Glomerular visceral epithelial cell (primary cell): Measurements from ENCODE around the gene MUC13.
A peak's percentile ranks its signal among the peaks of the same experiment; 100 is the strongest.

Experiments used
- DNase-seq: peaks from one replicate; pipeline ENCODE4 v3.0.0-alpha.2; 2016; ENCODE audit errors: extremely low spot score

Gene MUC13

DNA sequence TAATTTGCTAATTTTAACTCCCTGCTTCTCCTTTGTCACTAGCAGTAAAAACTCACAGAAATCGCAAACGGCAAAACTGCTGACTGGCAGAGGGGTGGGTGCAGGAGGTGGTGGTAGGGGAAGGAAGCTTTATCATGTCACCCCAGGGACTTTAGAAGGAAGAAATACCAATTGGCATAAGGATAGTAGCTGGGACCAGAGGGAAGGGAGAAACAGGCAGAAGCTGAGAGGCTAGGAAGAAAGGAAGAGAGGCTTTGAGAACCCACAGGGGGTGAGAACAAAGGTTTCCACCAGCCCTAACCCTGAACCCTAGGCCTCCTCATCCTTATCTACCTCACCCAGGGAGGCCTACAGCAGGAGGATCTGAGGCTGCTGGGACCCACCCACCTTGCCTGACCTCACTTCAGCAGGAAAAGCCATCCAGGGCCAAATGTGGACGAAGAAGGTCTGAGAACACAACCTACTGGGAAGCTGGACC, 58.1 kb downstream of the MUC13 start:
- DNase-seq = no peak

DNA sequence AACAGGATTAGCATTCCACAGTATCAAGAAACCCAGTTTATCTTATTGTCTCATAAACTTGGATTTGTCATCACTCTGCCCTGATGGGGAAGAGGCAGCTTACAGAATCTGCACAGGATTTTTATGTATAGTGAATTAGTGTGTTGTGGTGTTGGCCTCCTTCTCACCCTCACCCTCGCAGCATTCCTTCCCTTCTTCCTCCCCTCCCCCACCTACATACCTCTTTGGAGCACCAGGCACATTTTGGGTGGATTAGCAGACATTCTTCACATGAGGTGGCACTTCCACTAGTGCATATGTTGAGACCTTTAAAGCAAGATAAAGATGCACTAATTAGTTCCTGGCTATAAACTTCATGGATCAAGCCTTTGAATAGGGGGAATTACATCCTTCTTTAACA, 61.3 kb downstream of the MUC13 start:
- DNase-seq = no peak

DNA sequence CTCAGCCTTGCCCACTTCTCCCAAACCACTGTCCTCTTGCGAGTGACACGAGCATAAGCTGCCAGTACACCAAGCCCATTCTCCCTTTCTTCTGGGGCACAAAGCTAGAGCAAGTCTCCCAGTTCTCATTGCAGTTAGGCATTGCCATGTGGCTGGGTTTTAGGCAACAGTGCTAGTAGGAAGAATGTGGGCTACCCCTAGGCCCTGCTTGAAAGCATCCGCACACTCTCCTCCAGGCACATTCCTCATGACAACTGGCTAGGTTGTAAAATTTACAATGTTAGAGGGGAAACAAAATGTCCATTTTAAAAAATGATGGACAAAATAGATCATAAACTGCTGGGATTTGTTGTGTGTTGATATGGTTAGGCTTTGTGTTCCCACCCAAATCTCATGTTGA, 67.0 kb downstream of the MUC13 start:
- no peak for DNase-seq

DNA sequence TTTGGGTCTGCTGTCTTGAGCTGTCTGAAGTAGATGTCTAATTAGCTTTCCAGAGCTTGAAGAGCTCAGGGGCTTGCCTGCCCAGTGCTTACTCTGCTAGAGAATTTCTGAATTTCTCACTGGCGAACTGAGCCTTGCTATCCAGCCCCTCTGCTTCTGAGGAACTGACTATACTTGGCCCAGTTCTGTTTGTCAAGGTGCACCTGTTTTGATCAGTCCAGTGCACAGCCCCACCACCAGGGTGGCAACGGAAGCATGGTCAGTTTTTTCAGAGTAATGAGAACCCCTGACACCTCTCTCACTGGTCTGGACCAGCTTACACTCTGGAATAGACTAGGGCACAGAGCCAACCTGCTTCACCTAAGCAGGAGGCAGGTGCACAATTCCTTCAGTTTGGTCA, 72.5 kb downstream of the MUC13 start:
- DNase-seq = no peak

DNA sequence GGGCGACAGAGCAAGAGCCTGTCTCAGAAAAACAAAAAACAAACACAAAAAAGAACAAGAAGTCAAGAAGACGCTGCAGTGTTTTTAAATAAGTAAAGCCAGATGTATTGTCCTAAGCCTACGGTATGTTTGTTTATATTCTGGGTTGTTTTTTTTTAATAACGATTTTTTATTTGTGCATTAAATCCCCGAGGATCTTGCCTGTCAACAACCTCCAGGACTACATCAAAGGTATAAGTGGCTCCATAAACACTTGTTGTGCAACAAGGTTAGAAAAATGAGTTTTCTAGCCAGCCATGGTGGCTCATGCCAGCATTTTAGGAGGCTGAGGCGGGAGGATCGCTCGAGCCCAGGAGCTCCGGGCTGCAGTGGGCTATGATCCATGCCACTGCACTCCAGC, 73.5 kb downstream of the MUC13 start:
- no peak for DNase-seq

DNA sequence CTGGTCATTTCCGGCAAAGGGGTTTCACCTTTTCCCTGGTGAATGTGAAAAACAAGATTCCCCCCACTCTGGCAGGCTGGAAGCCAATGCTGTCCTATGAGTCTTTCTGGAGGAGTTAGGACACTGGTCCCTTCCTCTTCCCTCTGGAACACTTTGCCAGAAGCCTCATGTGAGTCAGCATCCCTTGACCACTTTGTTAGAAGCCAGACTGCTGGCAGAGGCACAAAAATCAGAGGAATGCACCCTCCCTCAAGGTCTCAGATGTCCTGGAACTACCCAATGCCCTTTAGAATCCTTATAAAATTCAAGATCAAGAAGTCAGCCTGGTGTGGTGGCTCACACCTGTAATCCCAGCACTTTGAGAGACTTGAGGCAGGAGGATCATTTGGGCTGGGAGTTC, 74.0 kb downstream of the MUC13 start:
- DNase-seq = peak; percentile 91

DNA sequence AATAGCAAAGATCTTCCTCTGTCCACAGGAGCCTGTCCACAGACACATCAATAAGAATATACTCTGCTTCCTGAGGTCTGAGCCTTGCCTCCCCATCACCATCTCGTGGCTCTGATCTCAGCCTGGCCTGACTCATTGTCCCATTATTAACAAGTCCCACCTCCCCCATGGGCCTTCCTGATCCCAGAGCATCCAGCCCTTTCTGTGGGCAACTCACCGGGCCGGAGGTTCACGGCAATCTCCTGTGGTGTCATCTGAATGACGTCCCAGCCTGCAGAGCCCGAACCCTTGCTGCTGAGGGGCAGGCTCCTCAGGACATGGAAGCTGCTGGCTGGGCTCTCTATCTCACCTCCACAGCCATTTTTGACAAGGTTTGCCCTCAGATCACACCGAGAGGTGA, 75.5 kb downstream of the MUC13 start:
- DNase-seq = peak; percentile 87

DNA sequence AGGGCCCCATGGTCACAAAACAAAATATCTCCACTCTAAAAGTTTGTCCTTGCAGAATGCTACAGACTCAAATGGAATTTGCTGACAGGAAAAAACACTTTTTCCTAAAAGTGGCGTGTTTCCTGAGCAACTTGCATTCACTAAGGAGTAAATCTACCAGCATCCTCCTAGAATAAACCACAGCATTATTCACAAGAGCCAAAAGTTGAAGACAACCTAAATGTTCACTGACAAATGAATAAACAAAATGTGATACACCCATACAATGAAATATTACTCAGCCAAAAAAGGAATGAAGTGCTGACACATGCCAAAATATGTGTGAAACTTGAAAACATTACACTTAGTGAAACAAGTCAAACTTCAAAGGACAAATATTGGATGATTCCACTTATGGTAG, 76.3 kb downstream of the MUC13 start:
- DNase-seq = no peak

DNA sequence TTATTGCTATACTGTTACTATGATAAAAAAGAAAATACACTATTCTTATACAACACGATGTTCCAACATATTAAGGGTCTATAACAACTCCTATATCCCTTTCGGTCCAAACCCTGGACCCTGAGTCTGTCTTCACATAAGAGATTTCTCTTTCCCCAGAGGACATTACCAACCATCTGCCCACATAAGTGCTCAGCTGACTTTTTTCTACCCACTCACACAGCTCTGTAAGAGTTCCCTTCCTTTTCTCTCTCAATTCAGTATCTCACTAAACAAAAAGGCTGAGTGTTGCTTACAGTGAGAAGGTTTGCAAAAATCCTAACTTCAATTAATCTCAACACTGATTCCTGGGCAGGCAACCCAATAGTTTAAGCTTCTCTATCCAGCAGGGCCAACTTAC, 77.9 kb downstream of the MUC13 start:
- no peak for DNase-seq
